Measurements from ENCODE around the gene DCUN1D4.

GRCh38 chr4:51842554-51843308 lies at the start of gene DCUN1D4:
- no peak for TF ChIP-seq EZH2 (IDR thresholded peaks at IDR 0.05; ENCODE audit: borderline replicate concordance)
- TF ChIP-seq CTCF (IDR thresholded peaks at IDR 0.05; ENCODE audit: poor library complexity), result peak; percentile 24

All from hepatocyte (in vitro differentiated cells).